SK-N-SH treated with all-trans-retinoic acid at 6 μM for 48 hours (cell line): ENCODE measurements around the gene EPB41L1.

ENCODE experiments used
- ATAC-seq: fragments of 200-7000 bp; cut with Tn5 transposase; 3 replicates; pipeline ENCODE4 v1.9.1; 2020; ENCODE audit warnings: mild to moderate bottlenecking, moderate library complexity
- ARNTL ChIP-seq: fragments of 450-650 bp; formaldehyde crosslinking; IDR thresholded peaks from 2 replicates; pipeline ENCODE4 v1.5.0; 2020; ENCODE audit warnings: low read depth, mild to moderate bottlenecking, moderate library complexity, borderline replicate concordance
- BACH2 ChIP-seq: fragments of 250-450 bp; sonication (Bioruptor Pico); IDR thresholded peaks from 2 replicates; pipeline ENCODE4 v1.9.0; 2021; ENCODE audit warnings: mild to moderate bottlenecking, borderline replicate concordance
- CREB5 ChIP-seq: fragments of 250-450 bp; sonication (Bioruptor Pico); IDR thresholded peaks from 2 replicates; pipeline ENCODE4 v1.5.1; 2020; ENCODE audit warnings: low read depth, mild to moderate bottlenecking, moderate library complexity
- CSDC2 ChIP-seq: fragments of 250-450 bp; sonication (Bioruptor Pico); IDR thresholded peaks from 2 replicates; pipeline ENCODE4 v1.5.0; 2020; ENCODE audit warnings: mild to moderate bottlenecking, moderate library complexity
- CSRNP3 ChIP-seq: fragments of 250-450 bp; sonication (Bioruptor Pico); IDR thresholded peaks from 2 replicates; pipeline ENCODE4 v1.5.1; 2021; ENCODE audit warnings: mild to moderate bottlenecking, moderate library complexity
- ESRRG ChIP-seq: fragments of 250-450 bp; sonication (Bioruptor Pico); IDR thresholded peaks from 2 replicates; pipeline ENCODE4 v1.6.1; 2021; ENCODE audit warnings: mild to moderate bottlenecking
- GLIS3 ChIP-seq: fragments of 250-450 bp; sonication (Bioruptor Pico); IDR thresholded peaks from 2 replicates; pipeline ENCODE4 v1.5.0; 2020; ENCODE audit warnings: mild to moderate bottlenecking, moderate library complexity
- ISL1 ChIP-seq: fragments of 250-450 bp; sonication (Bioruptor Pico); IDR thresholded peaks from 2 replicates; pipeline ENCODE4 v2.1.2; 2022; ENCODE audit warnings: mild to moderate bottlenecking, moderate library complexity
- OSR1 ChIP-seq: fragments of 250-450 bp; sonication (Bioruptor Pico); IDR thresholded peaks from 2 replicates; pipeline ENCODE4 v1.8.0; 2022; ENCODE audit warnings: moderate library complexity, mild to moderate bottlenecking, inconsistent platforms
- PATZ1 ChIP-seq: fragments of 250-450 bp; sonication (Bioruptor Pico); IDR thresholded peaks from 2 replicates; pipeline ENCODE4 v1.8.0; 2020; ENCODE audit warnings: mild to moderate bottlenecking, moderate library complexity, borderline replicate concordance
- POU6F1 ChIP-seq: fragments of 250-450 bp; sonication (Bioruptor Pico); IDR thresholded peaks from 2 replicates; pipeline ENCODE4 v1.8.0; 2021; ENCODE audit warnings: low read depth, mild to moderate bottlenecking, moderate library complexity, borderline replicate concordance
- PPARA ChIP-seq: fragments of 250-450 bp; sonication (Bioruptor Pico); IDR thresholded peaks from 2 replicates; pipeline ENCODE4 v1.5.0; 2020; ENCODE audit warnings: mild to moderate bottlenecking, borderline replicate concordance
- RARB ChIP-seq: fragments of 250-450 bp; sonication (Bioruptor Pico); IDR thresholded peaks from 2 replicates; pipeline ENCODE4 v1.8.0; 2021; ENCODE audit warnings: mild to moderate bottlenecking, moderate library complexity
- SNAI2 ChIP-seq: fragments of 250-450 bp; sonication (Bioruptor Pico); IDR thresholded peaks from 2 replicates; pipeline ENCODE4 v1.5.0; 2020; ENCODE audit warnings: mild to moderate bottlenecking, moderate library complexity
- TCF4 ChIP-seq: fragments of 250-450 bp; sonication (Bioruptor Pico); IDR thresholded peaks from 2 replicates; pipeline ENCODE4 v1.8.0; 2021; ENCODE audit warnings: mild to moderate bottlenecking, moderate library complexity, borderline replicate concordance
- TOX ChIP-seq: fragments of 250-450 bp; sonication (Bioruptor Pico); IDR thresholded peaks from 2 replicates; pipeline ENCODE4 v1.8.0; 2021; ENCODE audit warnings: mild to moderate bottlenecking, moderate library complexity, borderline replicate concordance
- TSHZ2 ChIP-seq: fragments of 250-450 bp; sonication (Bioruptor Pico); IDR thresholded peaks from 2 replicates; pipeline ENCODE4 v1.5.0; 2020; ENCODE audit warnings: mild to moderate bottlenecking, moderate library complexity
- ZC3H10 ChIP-seq: fragments of 250-450 bp; sonication (Bioruptor Pico); IDR thresholded peaks from 2 replicates; pipeline ENCODE4 v1.5.1; 2021; ENCODE audit warnings: mild to moderate bottlenecking, moderate library complexity
- ZFP3 ChIP-seq: fragments of 250-450 bp; sonication (Bioruptor Pico); IDR thresholded peaks from 2 replicates; pipeline ENCODE4 v1.5.0; 2020; ENCODE audit warnings: mild to moderate bottlenecking, moderate library complexity
- ZFP30 ChIP-seq: fragments of 450-650 bp; formaldehyde crosslinking; IDR thresholded peaks from 2 replicates; pipeline ENCODE4 v1.5.0; 2022; ENCODE audit warnings: mild to moderate bottlenecking, moderate library complexity
- ZNF565 ChIP-seq: fragments of 450-650 bp; formaldehyde crosslinking; conservative IDR thresholded peaks from 2 replicates; pipeline ENCODE4 v1.5.0; 2020; ENCODE audit warnings: low read depth, mild to moderate bottlenecking, moderate library complexity
- ZNF70 ChIP-seq: fragments of 450-650 bp; formaldehyde crosslinking; IDR thresholded peaks from 2 replicates; pipeline ENCODE4 v1.5.0; 2020; ENCODE audit warnings: mild to moderate bottlenecking, moderate library complexity
- ZNF8 ChIP-seq: fragments of 450-650 bp; formaldehyde crosslinking; IDR thresholded peaks from 2 replicates; pipeline ENCODE4 v1.5.0; 2020; ENCODE audit warnings: mild to moderate bottlenecking, moderate library complexity

The EPB41L1 gene

GRCh38 chr20:36268440-36269342 is 114.2 kb downstream of the EPB41L1 start:
- ATAC-seq = no peak
- TF ChIP-seq PPARA (CRISPR knock-in tag) (no peak), ISL1 (no peak), GLIS3 (CRISPR knock-in tag) (no peak), PATZ1 (CRISPR knock-in tag) (no peak), ZFP30 (no peak), TSHZ2 (no peak), OSR1 (CRISPR knock-in tag) (no peak), RARB (CRISPR knock-in tag) (no peak), CREB5 (no peak), ZFP3 (no peak), BACH2 (CRISPR knock-in tag) (no peak), CSRNP3 (no peak), ESRRG (CRISPR knock-in tag) (no peak), ZNF70 (CRISPR knock-in tag) (no peak), TOX (CRISPR knock-in tag) (no peak), CSDC2 (no peak)
- TF ChIP-seq, all 23 proteins: peak for 0

- TF ChIP-seq ESRRG (CRISPR knock-in tag) = no peak
- TF ChIP-seq ZC3H10 (CRISPR knock-in tag) = no peak
- TF ChIP-seq ZFP30 = no peak
- TF ChIP-seq CREB5 = no peak
- TF ChIP-seq SNAI2 (CRISPR knock-in tag) = no peak
- TF ChIP-seq OSR1 (CRISPR knock-in tag) = no peak
- TF ChIP-seq RARB (CRISPR knock-in tag) = no peak
- no peak for TF ChIP-seq POU6F1
- TF ChIP-seq CSRNP3 = no peak
- no peak for TF ChIP-seq ZNF565 (CRISPR knock-in tag)
- no peak for TF ChIP-seq BACH2 (CRISPR knock-in tag)
- TF ChIP-seq ZNF8 (CRISPR knock-in tag) = no peak
- TF ChIP-seq ZNF70 (CRISPR knock-in tag) = no peak
- TF ChIP-seq ARNTL = no peak
- TF ChIP-seq ZFP3 = no peak
- no peak for TF ChIP-seq ISL1
- TF ChIP-seq TCF4 = no peak
- TF ChIP-seq TOX (CRISPR knock-in tag) = no peak
- TF ChIP-seq TSHZ2 = no peak
- no peak for ATAC-seq
These were observed 115.0 kb downstream of the EPB41L1 start for GRCh38 chr20:36269507-36269906.
